HepG2 (cell line): Measurements from ENCODE around the gene ARMH3. TPM values are rescaled to one million over a fixed set of nuclear protein-coding genes. Genes with fewer than 3 reads are reported as not detected.

ENCODE experiments used
- ERF ChIP-seq: IDR thresholded peaks from 2 replicates; pipeline ENCODE4 v1.6.1; 2018; ENCODE audit warnings: missing biosample characterization, missing genetic modification reagents
- HOXA5 ChIP-seq: sonication (generic); formaldehyde crosslinking; IDR thresholded peaks from 2 replicates; pipeline ENCODE4 v1.4.0; 2020; ENCODE audit warnings: missing genetic modification reagents
- ONECUT2 ChIP-seq: sonication (generic); formaldehyde crosslinking; IDR thresholded peaks from 2 replicates; pipeline ENCODE4 v1.4.0; 2020; ENCODE audit warnings: missing genetic modification reagents
- TEAD3 ChIP-seq: optimal IDR thresholded peaks from 2 replicates; pipeline ENCODE3; 2016; ENCODE audit warnings: borderline replicate concordance
- ZBTB3 ChIP-seq: sonication (generic); formaldehyde crosslinking; IDR thresholded peaks from 2 replicates; pipeline ENCODE4 v1.4.0; 2020; ENCODE audit warnings: low read depth, mild to moderate bottlenecking, moderate library complexity, missing genetic modification reagents, borderline replicate concordance
- ZNF274 ChIP-seq: sonication (generic); formaldehyde crosslinking; IDR thresholded peaks from 2 replicates; pipeline ENCODE4 v1.5.1; 2020; ENCODE audit warnings: mild to moderate bottlenecking, missing genetic modification reagents
- ZNF282 ChIP-seq: fragments of 450-650 bp; IDR thresholded peaks from 2 replicates; pipeline ENCODE4 v1.6.1; 2018; ENCODE audit not compliant: partially characterized antibody
- ZNF577 ChIP-seq: sonication (generic); formaldehyde crosslinking; IDR thresholded peaks from 2 replicates; pipeline ENCODE4 v1.4.0; 2020; ENCODE audit warnings: mild to moderate bottlenecking, low read depth, missing genetic modification reagents, borderline replicate concordance
- ZNF747 ChIP-seq: sonication (generic); formaldehyde crosslinking; IDR thresholded peaks from 2 replicates; pipeline ENCODE4 v1.8.1; 2023; ENCODE audit warnings: missing genetic modification reagents, mild to moderate bottlenecking, borderline replicate concordance
- polyA plus RNA-seq, 8 experiments: library from polyadenylated mRNA; depleted of rRNA in 3 of 8; stranded (reverse) in 7 of 8; unstranded in 1 of 8; fragments of >200 nt; fragmentation: Illumina TruSeq in 4 of 8; extraction: Trizol in 4 of 8; gene quantifications; 2 replicates each; pipeline versions ENCODE4 v1.2.1 to v1.2.3, GENCODE V29; 2011 to 2016; ENCODE audit warnings: low read depth in 4 of 8, missing spikeins in 1 of 8, mixed read lengths in 1 of 8; ENCODE audit not compliant: insufficient read depth in 1 of 8
- total RNA-seq, 5 experiments: library from RNA; depleted of rRNA; stranded (reverse); fragments of >200 nt; fragmentation: Illumina TruSeq; extraction: Trizol; gene quantifications; 2 replicates each; pipeline ENCODE4 v1.2.3, GENCODE V29; 2016; ENCODE audit warnings: low read depth in 1 of 5
- TF ChIP-seq, protein P1 (sequence below): sonication (generic); formaldehyde crosslinking; IDR thresholded peaks from 2 replicates; pipeline ENCODE4 v1.4.0; 2020; ENCODE audit warnings: missing genetic modification reagents
- TF ChIP-seq, protein P2 (sequence below): sonication (generic); formaldehyde crosslinking; IDR thresholded peaks from 2 replicates; pipeline ENCODE4 v1.4.0; 2020; ENCODE audit warnings: missing genetic modification reagents
- TF ChIP-seq, protein P3 (sequence below): sonication (generic); formaldehyde crosslinking; IDR thresholded peaks from 2 replicates; pipeline ENCODE4 v1.4.0; 2020; ENCODE audit warnings: missing genetic modification reagents
- TF ChIP-seq, protein P4 (sequence below): sonication (generic); formaldehyde crosslinking; IDR thresholded peaks from 2 replicates; pipeline ENCODE4 v1.5.1; 2020; ENCODE audit warnings: missing genetic modification reagents, mild to moderate bottlenecking, borderline replicate concordance
- TF ChIP-seq, protein P5 (sequence below): IDR thresholded peaks from 2 replicates; pipeline ENCODE4 v1.6.1; 2016; ENCODE audit warnings: mild to moderate bottlenecking, missing biosample characterization, missing genetic modification reagents
- TF ChIP-seq, protein P6 (sequence below): sonication (generic); formaldehyde crosslinking; IDR thresholded peaks from 2 replicates; pipeline ENCODE4 v1.5.0; 2020; ENCODE audit warnings: mild to moderate bottlenecking, missing genetic modification reagents, moderate library complexity

Gene ARMH3
- total and polyA plus RNA-seq, 2 of the 13 experiments (the other 11 are each of a cell fraction or from before 2014, with no cell fraction given), result 8.4 to 16.9 TPM

DNA sequence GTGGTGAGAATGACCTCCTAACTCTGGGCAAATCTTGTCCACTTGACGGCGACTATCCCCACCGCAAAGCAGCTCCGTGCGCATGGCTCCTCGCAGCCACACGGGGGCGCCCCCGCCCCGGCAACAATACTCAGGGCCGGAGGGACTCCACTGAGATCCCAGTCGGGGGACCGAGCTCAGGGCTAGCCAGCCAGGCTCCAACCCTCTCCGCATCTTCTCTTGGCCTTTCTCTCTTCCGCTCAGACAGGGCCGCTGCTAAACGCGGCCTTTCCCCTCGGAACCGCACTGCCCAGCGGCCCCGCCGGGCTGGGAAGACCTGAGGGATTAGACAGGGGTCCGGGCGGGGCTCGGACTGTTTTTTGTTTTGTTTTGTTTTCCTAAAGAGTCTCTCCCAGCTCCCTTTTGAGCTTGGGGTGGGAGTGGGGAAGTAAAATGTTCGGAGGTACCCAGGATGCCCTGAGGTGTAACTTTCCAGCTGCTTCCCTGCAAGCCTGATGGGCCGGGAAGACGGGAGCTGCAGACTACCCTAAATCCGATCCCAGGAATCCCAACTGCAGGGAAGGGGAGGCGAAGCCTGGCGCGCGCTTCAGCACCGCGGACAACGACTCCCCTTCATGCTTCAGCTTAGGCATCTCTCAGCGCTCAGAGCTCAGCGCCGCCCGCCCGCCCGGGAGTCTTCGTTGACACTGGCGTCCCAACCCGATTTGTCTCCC lies 215.1 kb downstream of the ARMH3 start (continued):
- TF ChIP-seq, protein P1, sequence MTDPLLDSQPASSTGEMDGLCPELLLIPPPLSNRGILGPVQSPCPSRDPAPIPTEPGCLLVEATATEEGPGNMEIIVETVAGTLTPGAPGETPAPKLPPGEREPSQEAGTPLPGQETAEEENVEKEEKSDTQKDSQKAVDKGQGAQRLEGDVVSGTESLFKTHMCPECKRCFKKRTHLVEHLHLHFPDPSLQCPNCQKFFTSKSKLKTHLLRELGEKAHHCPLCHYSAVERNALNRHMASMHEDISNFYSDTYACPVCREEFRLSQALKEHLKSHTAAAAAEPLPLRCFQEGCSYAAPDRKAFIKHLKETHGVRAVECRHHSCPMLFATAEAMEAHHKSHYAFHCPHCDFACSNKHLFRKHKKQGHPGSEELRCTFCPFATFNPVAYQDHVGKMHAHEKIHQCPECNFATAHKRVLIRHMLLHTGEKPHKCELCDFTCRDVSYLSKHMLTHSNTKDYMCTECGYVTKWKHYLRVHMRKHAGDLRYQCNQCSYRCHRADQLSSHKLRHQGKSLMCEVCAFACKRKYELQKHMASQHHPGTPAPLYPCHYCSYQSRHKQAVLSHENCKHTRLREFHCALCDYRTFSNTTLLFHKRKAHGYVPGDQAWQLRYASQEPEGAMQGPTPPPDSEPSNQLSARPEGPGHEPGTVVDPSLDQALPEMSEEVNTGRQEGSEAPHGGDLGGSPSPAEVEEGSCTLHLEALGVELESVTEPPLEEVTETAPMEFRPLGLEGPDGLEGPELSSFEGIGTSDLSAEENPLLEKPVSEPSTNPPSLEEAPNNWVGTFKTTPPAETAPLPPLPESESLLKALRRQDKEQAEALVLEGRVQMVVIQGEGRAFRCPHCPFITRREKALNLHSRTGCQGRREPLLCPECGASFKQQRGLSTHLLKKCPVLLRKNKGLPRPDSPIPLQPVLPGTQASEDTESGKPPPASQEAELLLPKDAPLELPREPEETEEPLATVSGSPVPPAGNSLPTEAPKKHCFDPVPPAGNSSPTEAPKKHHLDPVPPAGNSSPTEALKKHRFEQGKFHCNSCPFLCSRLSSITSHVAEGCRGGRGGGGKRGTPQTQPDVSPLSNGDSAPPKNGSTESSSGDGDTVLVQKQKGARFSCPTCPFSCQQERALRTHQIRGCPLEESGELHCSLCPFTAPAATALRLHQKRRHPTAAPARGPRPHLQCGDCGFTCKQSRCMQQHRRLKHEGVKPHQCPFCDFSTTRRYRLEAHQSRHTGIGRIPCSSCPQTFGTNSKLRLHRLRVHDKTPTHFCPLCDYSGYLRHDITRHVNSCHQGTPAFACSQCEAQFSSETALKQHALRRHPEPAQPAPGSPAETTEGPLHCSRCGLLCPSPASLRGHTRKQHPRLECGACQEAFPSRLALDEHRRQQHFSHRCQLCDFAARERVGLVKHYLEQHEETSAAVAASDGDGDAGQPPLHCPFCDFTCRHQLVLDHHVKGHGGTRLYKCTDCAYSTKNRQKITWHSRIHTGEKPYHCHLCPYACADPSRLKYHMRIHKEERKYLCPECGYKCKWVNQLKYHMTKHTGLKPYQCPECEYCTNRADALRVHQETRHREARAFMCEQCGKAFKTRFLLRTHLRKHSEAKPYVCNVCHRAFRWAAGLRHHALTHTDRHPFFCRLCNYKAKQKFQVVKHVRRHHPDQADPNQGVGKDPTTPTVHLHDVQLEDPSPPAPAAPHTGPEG, result peak; percentile 94
- TF ChIP-seq ONECUT2 (CRISPR knock-in tag) (no peak), ZNF747 (CRISPR knock-in tag) (no peak), ZBTB3 (CRISPR knock-in tag) (no peak), ZNF577 (no peak), ERF (CRISPR knock-in tag) (peak; percentile 22; the same call in 1 of the 2 replicates), ZNF274 (peak; percentile 37; the same call in 1 of the 2 replicates), ZNF282 (no peak), HOXA5 (CRISPR knock-in tag) (0 out of 2 replicates have a peak, but pooled peaks have one; percentile 35), TEAD3 (no peak)
- TF ChIP-seq, protein P2, sequence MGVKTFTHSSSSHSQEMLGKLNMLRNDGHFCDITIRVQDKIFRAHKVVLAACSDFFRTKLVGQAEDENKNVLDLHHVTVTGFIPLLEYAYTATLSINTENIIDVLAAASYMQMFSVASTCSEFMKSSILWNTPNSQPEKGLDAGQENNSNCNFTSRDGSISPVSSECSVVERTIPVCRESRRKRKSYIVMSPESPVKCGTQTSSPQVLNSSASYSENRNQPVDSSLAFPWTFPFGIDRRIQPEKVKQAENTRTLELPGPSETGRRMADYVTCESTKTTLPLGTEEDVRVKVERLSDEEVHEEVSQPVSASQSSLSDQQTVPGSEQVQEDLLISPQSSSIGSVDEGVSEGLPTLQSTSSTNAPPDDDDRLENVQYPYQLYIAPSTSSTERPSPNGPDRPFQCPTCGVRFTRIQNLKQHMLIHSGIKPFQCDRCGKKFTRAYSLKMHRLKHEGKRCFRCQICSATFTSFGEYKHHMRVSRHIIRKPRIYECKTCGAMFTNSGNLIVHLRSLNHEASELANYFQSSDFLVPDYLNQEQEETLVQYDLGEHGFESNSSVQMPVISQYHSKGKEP (CRISPR knock-in tag), result peak; percentile 66; the same call in 1 of the 2 replicates
- TF ChIP-seq, protein P3, sequence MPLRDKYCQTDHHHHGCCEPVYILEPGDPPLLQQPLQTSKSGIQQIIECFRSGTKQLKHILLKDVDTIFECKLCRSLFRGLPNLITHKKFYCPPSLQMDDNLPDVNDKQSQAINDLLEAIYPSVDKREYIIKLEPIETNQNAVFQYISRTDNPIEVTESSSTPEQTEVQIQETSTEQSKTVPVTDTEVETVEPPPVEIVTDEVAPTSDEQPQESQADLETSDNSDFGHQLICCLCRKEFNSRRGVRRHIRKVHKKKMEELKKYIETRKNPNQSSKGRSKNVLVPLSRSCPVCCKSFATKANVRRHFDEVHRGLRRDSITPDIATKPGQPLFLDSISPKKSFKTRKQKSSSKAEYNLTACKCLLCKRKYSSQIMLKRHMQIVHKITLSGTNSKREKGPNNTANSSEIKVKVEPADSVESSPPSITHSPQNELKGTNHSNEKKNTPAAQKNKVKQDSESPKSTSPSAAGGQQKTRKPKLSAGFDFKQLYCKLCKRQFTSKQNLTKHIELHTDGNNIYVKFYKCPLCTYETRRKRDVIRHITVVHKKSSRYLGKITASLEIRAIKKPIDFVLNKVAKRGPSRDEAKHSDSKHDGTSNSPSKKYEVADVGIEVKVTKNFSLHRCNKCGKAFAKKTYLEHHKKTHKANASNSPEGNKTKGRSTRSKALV (CRISPR knock-in tag), result no peak
- TF ChIP-seq, protein P4, sequence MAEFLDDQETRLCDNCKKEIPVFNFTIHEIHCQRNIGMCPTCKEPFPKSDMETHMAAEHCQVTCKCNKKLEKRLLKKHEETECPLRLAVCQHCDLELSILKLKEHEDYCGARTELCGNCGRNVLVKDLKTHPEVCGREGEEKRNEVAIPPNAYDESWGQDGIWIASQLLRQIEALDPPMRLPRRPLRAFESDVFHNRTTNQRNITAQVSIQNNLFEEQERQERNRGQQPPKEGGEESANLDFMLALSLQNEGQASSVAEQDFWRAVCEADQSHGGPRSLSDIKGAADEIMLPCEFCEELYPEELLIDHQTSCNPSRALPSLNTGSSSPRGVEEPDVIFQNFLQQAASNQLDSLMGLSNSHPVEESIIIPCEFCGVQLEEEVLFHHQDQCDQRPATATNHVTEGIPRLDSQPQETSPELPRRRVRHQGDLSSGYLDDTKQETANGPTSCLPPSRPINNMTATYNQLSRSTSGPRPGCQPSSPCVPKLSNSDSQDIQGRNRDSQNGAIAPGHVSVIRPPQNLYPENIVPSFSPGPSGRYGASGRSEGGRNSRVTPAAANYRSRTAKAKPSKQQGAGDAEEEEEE (CRISPR knock-in tag), result no peak
- TF ChIP-seq, protein P5, sequence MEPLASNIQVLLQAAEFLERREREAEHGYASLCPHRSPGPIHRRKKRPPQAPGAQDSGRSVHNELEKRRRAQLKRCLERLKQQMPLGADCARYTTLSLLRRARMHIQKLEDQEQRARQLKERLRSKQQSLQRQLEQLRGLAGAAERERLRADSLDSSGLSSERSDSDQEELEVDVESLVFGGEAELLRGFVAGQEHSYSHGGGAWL, result peak; percentile 60; the same call in 1 of the 2 replicates
- TF ChIP-seq, protein P6, sequence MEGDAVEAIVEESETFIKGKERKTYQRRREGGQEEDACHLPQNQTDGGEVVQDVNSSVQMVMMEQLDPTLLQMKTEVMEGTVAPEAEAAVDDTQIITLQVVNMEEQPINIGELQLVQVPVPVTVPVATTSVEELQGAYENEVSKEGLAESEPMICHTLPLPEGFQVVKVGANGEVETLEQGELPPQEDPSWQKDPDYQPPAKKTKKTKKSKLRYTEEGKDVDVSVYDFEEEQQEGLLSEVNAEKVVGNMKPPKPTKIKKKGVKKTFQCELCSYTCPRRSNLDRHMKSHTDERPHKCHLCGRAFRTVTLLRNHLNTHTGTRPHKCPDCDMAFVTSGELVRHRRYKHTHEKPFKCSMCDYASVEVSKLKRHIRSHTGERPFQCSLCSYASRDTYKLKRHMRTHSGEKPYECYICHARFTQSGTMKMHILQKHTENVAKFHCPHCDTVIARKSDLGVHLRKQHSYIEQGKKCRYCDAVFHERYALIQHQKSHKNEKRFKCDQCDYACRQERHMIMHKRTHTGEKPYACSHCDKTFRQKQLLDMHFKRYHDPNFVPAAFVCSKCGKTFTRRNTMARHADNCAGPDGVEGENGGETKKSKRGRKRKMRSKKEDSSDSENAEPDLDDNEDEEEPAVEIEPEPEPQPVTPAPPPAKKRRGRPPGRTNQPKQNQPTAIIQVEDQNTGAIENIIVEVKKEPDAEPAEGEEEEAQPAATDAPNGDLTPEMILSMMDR, result peak; percentile 93
